Measurements from ENCODE around the gene PHLPP1. TPM values are rescaled to one million over a fixed set of nuclear protein-coding genes. Genes with fewer than 3 reads are reported as not detected.

Gene PHLPP1
- total and polyA plus RNA-seq, 9 donors = 4.4 to 15.9 (median 12.0) TPM

DNA sequence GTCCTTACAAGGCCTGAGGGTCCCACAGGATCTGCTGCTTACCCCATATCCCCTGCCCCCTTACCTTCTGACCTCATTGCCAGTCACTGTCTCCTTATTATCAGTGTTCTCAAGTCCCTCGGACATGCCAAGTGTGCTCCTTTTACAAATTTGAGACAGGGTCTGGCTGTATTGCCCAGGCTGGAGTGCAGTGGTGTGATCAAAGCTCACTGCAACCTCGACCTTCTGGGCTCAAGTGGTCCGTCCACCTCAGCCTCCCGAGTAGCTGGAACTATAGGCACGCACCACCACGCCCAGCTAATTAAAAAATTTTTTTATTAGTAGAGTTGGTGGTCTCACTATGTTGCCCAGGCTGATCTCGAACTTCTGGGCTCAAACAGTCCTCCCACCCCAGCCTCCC, 141.0 kb downstream of the PHLPP1 start:
- 96 to 98% (median 98%) methylated on average over 7 of the region's 7 CpGs for WGBS, 3 donors
- TF ChIP-seq POLR2A (IDR thresholded peaks at IDR 0.05) (no peak), EP300 (IDR thresholded peaks at IDR 0.05) (no peak)
- TF ChIP-seq, protein P1, sequence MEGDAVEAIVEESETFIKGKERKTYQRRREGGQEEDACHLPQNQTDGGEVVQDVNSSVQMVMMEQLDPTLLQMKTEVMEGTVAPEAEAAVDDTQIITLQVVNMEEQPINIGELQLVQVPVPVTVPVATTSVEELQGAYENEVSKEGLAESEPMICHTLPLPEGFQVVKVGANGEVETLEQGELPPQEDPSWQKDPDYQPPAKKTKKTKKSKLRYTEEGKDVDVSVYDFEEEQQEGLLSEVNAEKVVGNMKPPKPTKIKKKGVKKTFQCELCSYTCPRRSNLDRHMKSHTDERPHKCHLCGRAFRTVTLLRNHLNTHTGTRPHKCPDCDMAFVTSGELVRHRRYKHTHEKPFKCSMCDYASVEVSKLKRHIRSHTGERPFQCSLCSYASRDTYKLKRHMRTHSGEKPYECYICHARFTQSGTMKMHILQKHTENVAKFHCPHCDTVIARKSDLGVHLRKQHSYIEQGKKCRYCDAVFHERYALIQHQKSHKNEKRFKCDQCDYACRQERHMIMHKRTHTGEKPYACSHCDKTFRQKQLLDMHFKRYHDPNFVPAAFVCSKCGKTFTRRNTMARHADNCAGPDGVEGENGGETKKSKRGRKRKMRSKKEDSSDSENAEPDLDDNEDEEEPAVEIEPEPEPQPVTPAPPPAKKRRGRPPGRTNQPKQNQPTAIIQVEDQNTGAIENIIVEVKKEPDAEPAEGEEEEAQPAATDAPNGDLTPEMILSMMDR (IDR thresholded peaks at IDR 0.05) = no peak
- H3K27me3 ChIP-seq = no peaks in the 10 kb centered on the region
- H3K4me1 ChIP-seq (ENCODE audit: insufficient read depth) = no peaks in the 10 kb centered on the region
- no peak overlapping the region for H3K4me3 ChIP-seq
- H3K9me3 ChIP-seq = no peaks in the 10 kb centered on the region
- H3K36me3 ChIP-seq = no peaks in the 10 kb centered on the region
- H3K27ac ChIP-seq = no peak overlapping the region
- no peak for DNase-seq
- intact Hi-C loops (cut with DNase I) = no loop called here

DNA sequence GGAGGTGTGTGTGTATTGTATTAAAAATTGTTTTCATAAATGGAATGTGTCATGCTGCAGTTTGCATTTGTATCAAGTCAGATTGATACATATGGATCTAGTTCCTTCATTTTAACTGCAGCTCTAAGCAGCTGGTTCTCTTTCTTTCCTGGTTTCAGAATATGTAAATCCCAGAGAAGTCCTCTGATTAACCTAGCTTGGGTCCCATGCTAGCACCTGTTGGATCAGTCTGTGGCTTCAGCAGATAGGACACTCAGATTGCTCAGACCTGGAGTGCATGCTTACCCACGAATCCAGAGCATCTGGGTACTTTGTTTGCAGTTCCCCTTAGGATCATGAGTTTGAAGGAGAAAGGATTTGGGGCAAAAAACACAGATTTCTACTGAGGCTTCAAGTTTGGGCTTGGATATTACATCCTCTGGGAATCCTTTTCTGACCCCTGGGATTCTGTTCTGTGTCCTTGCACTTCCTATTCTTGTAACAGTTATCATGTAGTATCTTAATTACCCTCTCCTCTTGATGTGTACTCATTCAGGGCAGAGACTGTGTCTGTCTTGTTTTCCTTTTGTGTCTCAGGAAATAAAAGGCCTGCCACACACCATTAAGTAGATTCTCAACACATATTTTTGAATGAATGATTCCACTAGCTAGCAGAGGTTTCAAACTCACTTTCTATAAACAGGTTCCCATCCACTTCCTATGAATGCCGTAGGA, 142.1 kb downstream of the PHLPP1 start:
- TF ChIP-seq, protein P1 (IDR thresholded peaks at IDR 0.05) = no peak
- TF ChIP-seq POLR2A (IDR thresholded peaks at IDR 0.05) = no peak
- no peak for TF ChIP-seq EP300 (IDR thresholded peaks at IDR 0.05)
- no peak for DNase-seq
- Histone ChIP-seq H3K9me3 (no peaks in the 10 kb centered on the region), H3K27me3 (no peaks in the 10 kb centered on the region), H3K27ac (no peak overlapping the region), H3K4me3 (no peak overlapping the region), H3K36me3 (no peaks in the 10 kb centered on the region), H3K4me1 (ENCODE audit: insufficient read depth) (no peaks in the 10 kb centered on the region)
- intact Hi-C loops (cut with DNase I) = no loop called here
- WGBS, 3 donors = 89 to 95% (median 93%) methylated on average over 2 of the region's 2 CpGs

DNA sequence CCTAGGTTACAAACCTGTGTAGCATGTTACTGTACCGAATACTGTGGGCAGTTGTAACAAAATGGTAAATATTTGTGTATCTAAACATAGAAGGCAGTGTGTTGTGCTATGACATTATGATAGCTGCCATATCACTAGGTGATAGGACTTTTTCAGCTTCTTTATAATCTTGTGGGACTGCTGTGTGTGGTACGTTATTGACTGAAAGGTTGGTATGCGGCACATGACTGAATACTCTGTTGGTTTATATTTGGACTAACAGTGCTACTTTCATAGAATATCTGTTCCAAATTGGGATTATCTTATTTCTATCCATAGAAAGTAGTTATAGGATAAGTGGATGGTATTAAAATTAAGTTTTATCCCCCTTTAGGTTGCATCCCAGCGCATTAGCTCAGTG, 144.7 kb downstream of the PHLPP1 start:
- no peaks in the 10 kb centered on the region for H3K9me3 ChIP-seq
- H3K27me3 ChIP-seq = no peaks in the 10 kb centered on the region
- H3K27ac ChIP-seq = no peak overlapping the region
- no peak for TF ChIP-seq EP300 (IDR thresholded peaks at IDR 0.05)
- 88 to 97% (median 96%) methylated on average over 4 of the region's 4 CpGs for WGBS, 3 donors
- H3K4me3 ChIP-seq = no peak overlapping the region
- DNase-seq = no peak
- no peaks in the 10 kb centered on the region for H3K36me3 ChIP-seq
- intact Hi-C loops (cut with DNase I) = no loop called here
- H3K4me1 ChIP-seq (ENCODE audit: insufficient read depth) = no peaks in the 10 kb centered on the region

DNA sequence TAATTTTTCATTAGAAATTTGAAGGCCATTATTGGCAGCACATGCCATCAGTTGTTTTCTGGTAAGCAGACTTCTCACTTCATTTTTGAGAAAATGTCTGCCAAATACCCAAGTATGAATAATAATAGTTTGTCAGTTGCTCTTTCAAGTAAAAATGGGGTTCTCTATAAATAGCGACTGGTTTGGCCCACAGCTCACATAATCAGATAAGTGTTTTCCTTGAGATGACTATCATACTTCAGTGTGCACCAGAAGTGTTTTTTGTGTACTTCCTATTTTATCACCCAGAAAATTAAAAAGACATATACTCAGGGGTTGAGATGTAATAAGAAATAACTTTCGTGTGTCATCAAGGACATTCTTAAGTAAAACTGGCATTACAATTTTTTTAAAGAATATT, 147.1 kb downstream of the PHLPP1 start:
- no peak overlapping the region for H3K27ac ChIP-seq
- TF ChIP-seq, protein P1 (IDR thresholded peaks at IDR 0.05) = no peak
- TF ChIP-seq EP300 (IDR thresholded peaks at IDR 0.05) = no peak
- TF ChIP-seq POLR2A (IDR thresholded peaks at IDR 0.05) = no peak
- no peaks in the 10 kb centered on the region for H3K4me1 ChIP-seq (ENCODE audit: insufficient read depth)
- intact Hi-C loops (cut with DNase I) = no loop called here
- H3K4me3 ChIP-seq = no peak overlapping the region
- H3K27me3 ChIP-seq = no peaks in the 10 kb centered on the region
- WGBS, 3 donors = 88 to 94% (median 93%) methylated on average over 2 of the region's 2 CpGs
- DNase-seq = no peak
- no peaks in the 10 kb centered on the region for H3K36me3 ChIP-seq
- H3K9me3 ChIP-seq = no peaks in the 10 kb centered on the region

DNA sequence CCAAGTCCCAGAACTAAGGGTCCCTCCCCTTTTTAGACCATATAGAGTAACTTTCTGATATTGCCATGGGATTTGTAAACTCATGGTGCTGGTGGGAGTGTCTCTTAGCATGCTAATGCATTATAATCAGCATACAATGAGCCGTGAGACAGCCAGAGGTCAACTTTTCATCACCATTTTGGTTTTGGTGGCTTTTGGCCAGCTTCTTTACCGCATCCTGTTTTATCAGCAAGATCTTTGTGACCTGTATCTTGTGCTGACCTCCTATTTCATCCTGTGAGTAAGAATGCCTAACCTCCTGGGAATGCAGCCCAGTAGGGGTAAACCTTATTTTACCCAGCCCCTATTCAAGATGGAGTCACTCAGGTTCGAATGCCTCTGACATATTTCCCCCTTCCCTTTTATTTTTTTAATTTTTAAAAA, 148.2 kb downstream of the PHLPP1 start:
- Histone ChIP-seq H3K27ac (no peak overlapping the region), H3K9me3 (no peaks in the 10 kb centered on the region), H3K27me3 (no peaks in the 10 kb centered on the region), H3K4me1 (ENCODE audit: insufficient read depth) (no peaks in the 10 kb centered on the region), H3K4me3 (no peak overlapping the region), H3K36me3 (no peaks in the 10 kb centered on the region)
- intact Hi-C loops (cut with DNase I) = no loop called here
- no peak for DNase-seq
- TF ChIP-seq EP300 (IDR thresholded peaks at IDR 0.05) (no peak), POLR2A (IDR thresholded peaks at IDR 0.05) (no peak)
- TF ChIP-seq, protein P1 (IDR thresholded peaks at IDR 0.05) = no peak
- 86 to 95% (median 89%) methylated on average over 3 of the region's 3 CpGs for WGBS, 3 donors

Measured in ovary (tissue), 9 donors.